ENCODE results near the gene UST.

UST gene

DNA sequence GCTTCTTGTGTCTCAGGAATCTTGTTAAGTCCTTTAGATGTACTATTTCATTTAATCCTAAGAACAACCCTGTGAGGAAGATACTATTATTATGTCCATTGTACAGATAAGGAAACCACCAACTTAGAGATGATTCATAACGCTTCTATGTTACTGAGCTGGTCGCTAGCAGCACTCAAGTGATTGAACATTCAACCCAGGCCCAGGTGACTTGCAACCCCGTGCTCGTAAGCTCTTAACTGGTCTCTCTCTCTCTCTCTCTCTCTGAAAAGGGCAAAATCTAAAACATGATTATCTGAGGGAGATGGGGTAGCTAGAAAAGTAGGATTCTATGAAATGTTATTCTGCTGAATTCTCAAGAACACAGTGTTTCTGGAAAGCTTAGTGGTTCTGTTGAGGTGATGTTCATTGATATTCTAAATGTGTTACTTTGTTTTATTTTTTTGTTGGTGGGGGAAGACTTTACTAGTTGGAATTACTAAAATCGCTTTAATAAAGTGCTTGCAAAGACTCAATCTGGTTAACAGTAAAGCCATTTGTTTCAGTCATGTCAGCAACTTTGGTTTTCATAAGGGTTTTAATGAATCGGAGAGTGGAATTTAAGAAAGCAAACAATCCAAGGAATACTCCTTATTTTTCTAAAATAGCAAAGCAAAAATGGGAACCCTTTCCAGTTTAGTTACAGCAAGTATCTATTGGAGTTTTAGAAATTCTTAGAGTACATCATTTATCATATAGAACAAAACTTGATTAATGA lies 305.7 kb downstream of the UST start:
- DNase-seq (ENCODE audit: extremely low read depth, low read depth), result no peak
- TF ChIP-seq, protein P1, sequence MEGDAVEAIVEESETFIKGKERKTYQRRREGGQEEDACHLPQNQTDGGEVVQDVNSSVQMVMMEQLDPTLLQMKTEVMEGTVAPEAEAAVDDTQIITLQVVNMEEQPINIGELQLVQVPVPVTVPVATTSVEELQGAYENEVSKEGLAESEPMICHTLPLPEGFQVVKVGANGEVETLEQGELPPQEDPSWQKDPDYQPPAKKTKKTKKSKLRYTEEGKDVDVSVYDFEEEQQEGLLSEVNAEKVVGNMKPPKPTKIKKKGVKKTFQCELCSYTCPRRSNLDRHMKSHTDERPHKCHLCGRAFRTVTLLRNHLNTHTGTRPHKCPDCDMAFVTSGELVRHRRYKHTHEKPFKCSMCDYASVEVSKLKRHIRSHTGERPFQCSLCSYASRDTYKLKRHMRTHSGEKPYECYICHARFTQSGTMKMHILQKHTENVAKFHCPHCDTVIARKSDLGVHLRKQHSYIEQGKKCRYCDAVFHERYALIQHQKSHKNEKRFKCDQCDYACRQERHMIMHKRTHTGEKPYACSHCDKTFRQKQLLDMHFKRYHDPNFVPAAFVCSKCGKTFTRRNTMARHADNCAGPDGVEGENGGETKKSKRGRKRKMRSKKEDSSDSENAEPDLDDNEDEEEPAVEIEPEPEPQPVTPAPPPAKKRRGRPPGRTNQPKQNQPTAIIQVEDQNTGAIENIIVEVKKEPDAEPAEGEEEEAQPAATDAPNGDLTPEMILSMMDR (IDR thresholded peaks at IDR 0.05; ENCODE audit: low read depth, low read length), result no peak

DNA sequence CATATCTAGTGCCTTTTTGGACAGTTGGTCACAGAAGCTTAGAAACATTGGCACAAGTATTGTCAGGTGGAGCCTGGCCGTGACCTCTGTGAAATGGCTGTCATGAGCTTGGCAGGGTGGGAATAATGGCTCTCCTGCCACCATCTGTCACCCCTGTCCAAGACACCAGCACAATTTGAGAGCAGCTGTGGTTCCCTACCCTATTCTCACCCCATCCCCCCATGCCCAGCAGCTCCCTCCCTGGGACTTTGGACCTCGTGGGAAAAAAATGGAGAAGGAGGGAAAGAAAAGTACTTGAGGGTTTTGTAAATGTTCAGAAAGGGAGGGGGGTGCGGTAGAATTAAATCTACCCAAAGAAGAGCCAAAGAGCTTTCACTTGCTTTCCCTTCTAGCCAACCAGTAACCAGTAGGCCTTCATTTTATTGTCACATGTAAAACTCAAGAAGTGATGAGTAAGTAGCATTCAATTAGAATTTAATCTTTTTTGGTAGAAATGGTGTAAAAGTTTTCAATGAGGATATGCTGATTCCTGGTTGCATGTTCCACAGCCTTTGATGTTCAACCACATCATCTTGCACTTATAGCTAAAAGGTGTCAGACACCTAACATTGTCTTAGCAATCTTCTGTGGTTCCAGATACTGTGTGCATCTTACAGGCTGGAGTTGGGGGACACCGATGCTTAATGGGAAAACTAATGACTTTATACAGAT lies 307.2 kb downstream of the UST start:
- TF ChIP-seq, protein P1 (IDR thresholded peaks at IDR 0.05; ENCODE audit: low read depth, low read length), result no peak
- DNase-seq (ENCODE audit: extremely low read depth, low read depth), result no peak

DNA sequence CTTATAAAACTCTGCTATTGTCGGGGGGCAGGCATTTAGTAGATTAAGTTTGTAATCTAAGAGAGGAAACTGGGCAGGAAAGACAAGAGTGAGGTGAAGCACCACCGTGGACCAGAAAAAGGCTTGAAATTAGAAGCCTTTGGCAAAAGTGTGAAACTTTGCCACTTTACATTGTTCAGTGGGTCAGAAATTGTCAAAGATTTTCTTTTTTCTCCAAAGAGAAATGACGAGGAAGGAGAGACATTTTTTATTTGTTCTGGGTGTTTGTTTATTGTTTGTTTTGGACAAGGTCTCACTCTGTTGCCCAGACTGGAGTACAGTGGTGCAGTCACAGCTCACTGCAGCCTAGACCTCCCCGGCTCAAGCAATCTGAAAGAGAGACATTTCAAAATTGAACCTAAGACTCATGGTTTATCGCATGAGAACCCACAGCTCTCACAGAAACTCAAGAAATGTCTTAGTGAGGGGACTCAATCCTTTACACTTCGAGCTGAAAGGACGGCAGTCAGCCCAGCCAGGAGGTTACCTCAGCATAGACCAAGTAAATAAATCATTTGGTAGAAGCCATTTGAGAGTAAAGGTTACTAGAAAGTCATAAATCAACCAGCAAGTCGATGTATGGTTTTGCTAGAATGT lies 307.8 kb downstream of the UST start:
- TF ChIP-seq, protein P1 (IDR thresholded peaks at IDR 0.05; ENCODE audit: low read depth, low read length), result no peak
- DNase-seq (ENCODE audit: extremely low read depth, low read depth), result no peak

DNA sequence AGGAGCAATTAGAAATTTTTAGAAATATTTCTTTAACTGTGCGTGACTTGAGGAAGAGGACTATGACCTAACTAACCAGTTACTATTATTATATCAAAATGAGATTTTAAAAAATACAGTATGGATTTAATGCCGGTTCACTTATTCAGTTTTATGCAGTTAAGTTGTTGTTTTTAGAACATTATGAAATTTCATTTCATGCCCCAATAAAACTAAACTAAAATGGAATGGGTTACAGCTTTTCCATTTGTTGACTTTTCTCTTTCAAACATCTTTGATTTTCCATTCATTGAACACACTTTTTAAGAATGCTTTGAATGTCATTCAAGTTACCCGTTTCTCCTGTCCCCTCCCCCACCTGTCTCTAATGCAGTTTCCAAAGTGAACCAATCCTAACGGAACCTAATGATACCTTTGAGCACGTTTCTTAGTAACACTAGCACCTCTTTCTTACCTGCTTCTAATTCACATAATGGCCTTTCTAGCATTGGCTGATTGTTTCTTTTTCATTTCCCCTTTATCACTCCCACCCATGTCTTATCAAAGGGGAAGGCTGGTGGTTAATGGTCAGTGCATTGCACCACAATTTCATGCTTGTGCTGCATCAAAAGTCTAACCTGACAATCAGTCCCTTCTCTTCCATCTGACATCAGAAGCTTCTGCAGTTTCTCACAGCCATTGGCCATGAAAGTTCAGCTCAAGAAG lies 308.5 kb downstream of the UST start:
- TF ChIP-seq, protein P1 (IDR thresholded peaks at IDR 0.05; ENCODE audit: low read depth, low read length), result no peak

DNA sequence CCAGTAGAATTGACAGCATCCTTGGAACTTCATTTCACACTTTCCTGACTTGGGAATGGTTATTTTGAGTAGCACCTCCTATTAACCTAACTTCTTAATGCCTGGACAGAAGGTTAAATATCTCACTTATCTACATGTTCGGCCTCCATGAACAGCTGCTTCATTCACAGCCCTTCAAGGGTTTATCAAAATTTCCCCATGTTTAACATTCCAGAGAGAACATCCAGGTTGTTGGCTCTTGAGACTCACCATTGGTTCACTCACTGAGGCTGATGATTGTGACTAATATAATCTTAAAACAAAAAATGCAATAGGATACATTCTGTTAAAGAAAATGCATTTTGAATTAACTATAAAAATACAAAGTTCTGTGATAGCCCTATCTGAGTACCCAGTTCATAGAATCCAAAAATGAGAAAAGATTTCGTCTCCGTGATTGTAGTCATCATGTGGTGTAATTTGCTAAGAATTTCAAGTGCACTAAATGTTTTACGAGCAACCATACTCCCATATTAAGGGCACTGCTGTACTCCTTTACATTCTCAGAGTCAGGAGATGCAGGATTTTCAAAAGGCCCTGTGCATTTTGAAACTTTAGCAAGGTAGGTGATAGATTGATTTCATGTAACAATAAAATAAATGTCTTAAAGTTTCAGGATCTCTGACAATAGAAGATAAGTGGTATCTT lies 310.1 kb downstream of the UST start:
- no peak for DNase-seq (ENCODE audit: extremely low read depth, low read depth)
- TF ChIP-seq, protein P1 (IDR thresholded peaks at IDR 0.05; ENCODE audit: low read depth, low read length), result no peak

More for the DNA sequence above, 308.5 kb downstream of the UST start:
- no peak for DNase-seq (ENCODE audit: extremely low read depth, low read depth)

DNA sequence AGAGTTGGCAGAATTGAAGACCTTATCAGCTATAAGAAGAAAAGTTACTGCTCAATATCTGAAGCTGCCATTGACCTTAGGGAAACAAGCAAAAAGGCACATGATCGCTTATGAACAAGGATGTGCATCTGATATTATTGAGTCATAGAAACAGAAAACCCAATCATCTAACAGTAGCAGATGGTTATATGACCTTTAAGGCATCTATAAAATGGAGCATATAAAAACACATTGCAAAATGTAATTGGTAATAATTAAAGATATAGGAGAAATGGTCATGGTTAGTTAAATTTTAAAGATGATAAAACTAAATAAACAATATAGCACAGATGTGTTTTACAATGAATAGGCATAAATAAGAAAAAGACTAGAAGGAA lies 310.6 kb downstream of the UST start:
- no peak for DNase-seq (ENCODE audit: extremely low read depth, low read depth)
- TF ChIP-seq, protein P1 (IDR thresholded peaks at IDR 0.05; ENCODE audit: low read depth, low read length), result no peak
